Activated naive CD4-positive, alpha-beta T cell treated with anti-CD3 and anti-CD28 coated beads, Interleukin-2, amount 50 U/mL, for 72 hours (primary cell): ENCODE results near the gene TMEM247. TPM values are rescaled to one million over a fixed set of nuclear protein-coding genes. Genes with fewer than 3 reads are reported as not detected.
A peak's percentile ranks its signal among the peaks of the same experiment; 100 is the strongest.

Experiments used
- ATAC-seq, 2 donors: fragments of 150-1000 bp; cut with Tn5 transposase; 2 replicates each; pipeline ENCODE4 v1.10.0; 2021; ENCODE audit warnings: mild to moderate bottlenecking in 2 of 2, moderate library complexity in 2 of 2
- DNase-seq, 2 donors: peaks; one replicate each; pipeline ENCODE4 v3.0.0; 2021 to 2022; ENCODE audit warnings: low spot score in 2 of 2
- H3K27ac Mint-ChIP-seq, 2 donors: one replicate each; pipeline ENCODE4 v1.8.0; 2022; ENCODE audit warnings: mild to moderate bottlenecking in 2 of 2, mixed read lengths in 2 of 2
- H3K36me3 Mint-ChIP-seq, 2 donors: one replicate each; pipeline ENCODE4 v1.8.0; 2022; ENCODE audit warnings: mixed read lengths in 2 of 2
- H3K9me3 Mint-ChIP-seq, 2 donors: one replicate each; pipeline ENCODE4 v1.8.0; 2022; ENCODE audit warnings: mixed read lengths in 2 of 2
- total RNA-seq, 2 donors: library from RNA; stranded (reverse); gene quantifications; one replicate each; pipeline ENCODE4 v1.2.3, GENCODE V29; 2022

The TMEM247 gene
- total RNA-seq, 2 donors from 2014 or later, result not detected

GRCh38 chr2:46495231-46496030 lies 16.1 kb downstream of the TMEM247 start:
- no peaks in the 10 kb centered on the region for H3K36me3 Mint-ChIP-seq
- H3K27ac Mint-ChIP-seq, result no peak overlapping the region
- no peak for ATAC-seq
- DNase-seq, result no peak
- H3K9me3 Mint-ChIP-seq, result no peaks in the 10 kb centered on the region

- H3K27ac Mint-ChIP-seq, result no peak overlapping the region
- H3K36me3 Mint-ChIP-seq, result no peaks in the 10 kb centered on the region
- ATAC-seq (no peak), DNase-seq (no peak)
- H3K9me3 Mint-ChIP-seq, result no peaks in the 10 kb centered on the region
These were observed 18.4 kb downstream of the TMEM247 start for GRCh38 chr2:46497766-46498165.

DNA sequence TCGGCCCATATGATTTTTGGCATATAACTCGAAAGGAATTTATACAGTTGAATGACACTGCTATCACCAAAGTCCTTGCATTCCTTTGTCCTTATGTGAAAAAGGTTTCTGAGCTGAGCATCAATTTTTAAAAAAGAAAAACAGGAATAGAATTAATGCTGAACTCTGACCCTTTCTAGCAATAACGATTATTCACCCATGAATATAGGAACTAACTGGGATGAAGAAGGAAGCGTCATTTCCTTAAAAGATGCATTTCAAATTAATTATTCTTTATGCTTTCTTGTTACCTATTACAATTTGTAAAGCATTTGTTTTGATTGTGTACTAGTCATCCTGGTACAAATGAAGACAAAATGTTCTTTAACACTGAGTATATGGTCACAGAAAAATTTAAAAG lies 19.3 kb downstream of the TMEM247 start:
- Mint-ChIP-seq H3K9me3 (no peaks in the 10 kb centered on the region), H3K36me3 (no peaks in the 10 kb centered on the region), H3K27ac (no peak overlapping the region)
- DNase-seq (no peak), ATAC-seq (no peak)

- no peak for ATAC-seq
- H3K27ac Mint-ChIP-seq, result peak overlapping the region in 1 of 2 donors; percentile 85
- DNase-seq, result no peak
- no peaks in the 10 kb centered on the region for H3K9me3 Mint-ChIP-seq
- no peaks in the 10 kb centered on the region for H3K36me3 Mint-ChIP-seq
These were observed 20.0 kb downstream of the TMEM247 start for GRCh38 chr2:46499392-46499785.

GRCh38 chr2:46500801-46501200 lies 21.4 kb downstream of the TMEM247 start:
- H3K36me3 Mint-ChIP-seq, result no peaks in the 10 kb centered on the region
- no peak for ATAC-seq
- H3K27ac Mint-ChIP-seq, result no peak overlapping the region
- no peaks in the 10 kb centered on the region for H3K9me3 Mint-ChIP-seq
- DNase-seq, result no peak

GRCh38 chr2:46502291-46502885 lies 23.0 kb downstream of the TMEM247 start:
- no peaks in the 10 kb centered on the region for H3K36me3 Mint-ChIP-seq
- ATAC-seq, result no peak
- no peak overlapping the region for H3K27ac Mint-ChIP-seq
- H3K9me3 Mint-ChIP-seq, result no peaks in the 10 kb centered on the region
- DNase-seq, result no peak

DNA sequence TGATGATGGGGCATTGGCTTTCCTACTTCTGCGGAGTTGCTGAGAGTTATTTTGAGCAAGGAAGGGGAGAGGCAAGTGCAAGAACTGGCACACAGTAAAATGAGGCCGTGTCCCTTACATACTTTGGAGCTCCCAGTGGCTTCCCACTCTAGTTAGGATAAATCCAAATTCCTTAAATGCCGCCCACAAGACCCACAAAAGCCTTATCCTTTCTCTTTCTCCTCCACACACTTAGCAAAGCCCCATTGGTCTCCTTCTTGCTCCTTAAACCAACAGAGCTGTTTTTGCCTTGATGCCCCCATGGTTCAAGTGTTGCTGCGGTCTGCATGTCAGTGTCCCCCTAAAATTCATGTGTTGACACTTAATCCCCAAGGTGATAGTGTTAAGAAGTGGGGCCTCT lies 24.3 kb downstream of the TMEM247 start:
- no peak for ATAC-seq
- no peaks in the 10 kb centered on the region for H3K9me3 Mint-ChIP-seq
- no peak overlapping the region for H3K27ac Mint-ChIP-seq
- no peaks in the 10 kb centered on the region for H3K36me3 Mint-ChIP-seq
- no peak for DNase-seq

DNA sequence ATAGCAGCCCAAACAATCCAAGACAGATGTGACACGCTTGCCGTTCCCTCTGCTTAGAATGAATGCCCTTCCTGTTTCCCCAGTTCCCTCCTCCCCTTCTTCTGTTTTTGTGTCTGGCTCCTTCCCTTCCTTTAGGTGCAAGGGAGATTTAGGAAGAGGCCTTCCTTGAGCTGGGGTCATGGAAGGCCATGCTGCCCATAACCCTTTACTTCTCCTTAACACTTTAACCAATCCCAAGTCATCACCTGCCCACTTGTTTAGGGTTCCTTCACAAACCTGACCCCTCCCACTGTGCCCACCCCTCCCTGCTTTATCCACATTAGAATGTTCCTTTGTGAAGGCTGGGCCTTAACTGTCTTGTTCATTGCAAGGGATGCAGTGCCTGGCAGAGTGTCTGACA lies 24.9 kb downstream of the TMEM247 start:
- ATAC-seq, result no peak
- H3K36me3 Mint-ChIP-seq, result no peaks in the 10 kb centered on the region
- no peak for DNase-seq
- H3K27ac Mint-ChIP-seq, result no peak overlapping the region
- H3K9me3 Mint-ChIP-seq, result no peaks in the 10 kb centered on the region

DNA sequence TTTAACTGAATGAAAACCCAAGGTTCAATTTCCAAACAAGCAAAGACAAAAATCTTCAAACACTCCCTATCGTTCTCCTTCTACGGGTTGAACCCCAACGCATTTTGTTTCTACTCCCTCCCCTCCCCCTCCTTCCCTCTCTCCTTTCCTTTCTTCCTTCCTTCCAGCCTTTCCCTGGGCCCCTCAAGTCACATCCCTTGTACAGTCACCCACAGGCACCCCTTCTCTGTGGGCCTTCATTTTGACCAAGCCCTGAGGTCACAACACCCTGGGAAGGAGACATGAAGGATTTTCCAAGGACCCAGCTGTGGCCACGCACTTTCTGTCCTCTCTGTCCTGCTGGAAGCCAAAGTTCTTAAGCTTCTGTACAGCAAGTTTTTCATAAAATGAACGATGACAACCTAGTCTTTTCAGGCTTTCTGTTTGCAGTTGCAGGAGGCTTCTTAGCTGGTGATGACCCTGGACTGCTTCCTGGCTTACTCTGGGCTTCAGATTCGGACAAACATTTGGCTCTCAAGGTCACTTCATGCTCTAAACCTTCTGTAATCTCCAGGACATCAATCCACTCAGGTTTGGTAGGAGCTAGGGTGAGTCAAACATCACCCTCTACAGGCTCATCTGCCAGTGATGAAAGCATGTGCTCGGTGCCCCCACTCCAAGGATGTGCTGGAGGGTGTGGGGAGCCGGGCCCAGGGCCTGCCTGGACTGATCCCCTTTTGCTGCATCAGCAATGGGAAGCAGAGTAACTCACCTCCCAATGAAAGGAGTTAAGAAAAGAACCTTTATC lies 25.5 kb downstream of the TMEM247 start:
- Mint-ChIP-seq H3K27ac (peak overlapping the region in 1 of 2 donors; percentile 45), H3K36me3 (no peaks in the 10 kb centered on the region), H3K9me3 (no peaks in the 10 kb centered on the region)
- no peak for DNase-seq
- no peak for ATAC-seq

DNA sequence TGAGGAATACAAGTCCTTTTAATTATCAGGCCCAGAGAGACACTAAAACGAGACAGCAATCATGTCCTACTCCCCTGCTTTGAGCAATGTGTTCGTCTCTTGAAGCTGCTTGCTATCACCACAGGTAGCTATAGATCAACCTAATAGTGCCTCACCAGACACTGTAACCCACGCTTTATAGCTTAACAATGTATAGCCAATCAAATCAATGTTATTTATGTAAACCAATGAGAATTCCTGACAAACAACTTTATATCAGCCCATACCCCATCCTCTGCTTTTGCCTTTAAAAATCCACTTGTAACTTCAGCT lies 26.1 kb downstream of the TMEM247 start:
- no peaks in the 10 kb centered on the region for H3K9me3 Mint-ChIP-seq
- H3K36me3 Mint-ChIP-seq, result no peaks in the 10 kb centered on the region
- ATAC-seq, result no peak

GRCh38 chr2:46506131-46506706 lies 26.9 kb downstream of the TMEM247 start:
- Mint-ChIP-seq H3K27ac (no peak overlapping the region), H3K9me3 (no peaks in the 10 kb centered on the region), H3K36me3 (no peaks in the 10 kb centered on the region)
- no peak for ATAC-seq
- no peak for DNase-seq

More for the DNA sequence above, 26.1 kb downstream of the TMEM247 start:
- DNase-seq, result no peak
- no peak overlapping the region for H3K27ac Mint-ChIP-seq

DNA sequence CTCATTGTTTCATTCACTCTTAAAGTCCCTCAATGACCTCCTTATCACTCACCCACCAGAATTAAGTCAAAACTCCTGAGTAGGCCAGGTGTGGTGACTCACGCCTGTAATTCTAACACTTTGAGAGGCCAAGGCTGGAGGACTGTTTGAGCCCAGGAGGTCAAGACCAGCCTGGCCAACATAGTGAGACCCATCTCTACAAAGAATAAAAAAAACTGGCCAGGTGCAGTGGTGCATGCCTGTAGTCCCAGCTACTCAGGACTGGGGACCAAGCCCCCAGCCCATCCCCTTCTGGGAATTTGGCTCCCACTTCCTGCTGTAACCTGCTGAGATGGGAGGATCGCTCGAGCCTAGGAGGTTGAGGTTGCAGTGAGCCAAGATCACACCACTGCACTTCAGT lies 28.9 kb downstream of the TMEM247 start:
- Mint-ChIP-seq H3K27ac (no peak overlapping the region), H3K36me3 (no peaks in the 10 kb centered on the region), H3K9me3 (peaks cover 0 to 5% of the 10 kb centered on the region in 2 donors)
- ATAC-seq, result no peak
- DNase-seq, result peak in 1 of 2 donors; percentile 18

DNA sequence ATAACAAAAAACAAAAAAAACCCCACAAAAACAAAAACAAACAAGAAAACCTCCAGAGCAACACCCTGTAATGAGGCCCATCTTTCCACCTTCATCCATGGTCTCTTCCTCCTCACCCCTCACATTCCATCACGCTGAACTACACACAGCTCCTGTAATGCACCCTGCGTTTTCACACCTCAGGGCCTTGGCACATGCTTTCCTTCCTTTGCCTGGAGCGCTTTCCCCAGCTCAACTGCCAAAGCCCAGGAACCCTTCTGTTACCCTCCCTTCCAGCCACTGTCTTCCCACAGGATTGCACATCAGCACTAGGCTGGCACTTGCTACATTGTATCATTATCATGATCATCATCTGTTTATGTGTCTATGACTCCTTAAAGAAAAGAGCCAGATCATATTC lies 29.4 kb downstream of the TMEM247 start:
- no peaks in the 10 kb centered on the region for H3K36me3 Mint-ChIP-seq
- no peak overlapping the region for H3K27ac Mint-ChIP-seq
- peaks cover 0 to 5% of the 10 kb centered on the region in 2 donors for H3K9me3 Mint-ChIP-seq
- no peak for DNase-seq
- no peak for ATAC-seq

DNA sequence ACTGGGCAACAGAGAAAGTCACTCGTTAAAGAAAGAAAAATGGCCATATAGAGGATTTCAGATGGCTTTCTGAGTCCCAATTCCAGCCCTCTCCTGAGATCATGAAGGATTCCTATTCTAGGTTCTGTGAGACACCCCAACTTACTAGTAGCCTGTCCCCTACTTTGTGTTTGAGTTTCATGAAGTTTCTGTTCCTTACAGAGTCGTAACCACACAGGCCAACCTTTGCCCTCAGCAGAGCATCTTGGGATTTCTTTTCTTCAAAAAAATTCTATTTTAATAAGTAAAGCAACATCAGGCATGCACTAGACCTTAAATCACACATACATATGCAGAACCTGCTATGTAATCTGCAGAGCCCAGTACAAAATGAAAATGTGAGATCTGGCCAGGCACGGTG lies 30.4 kb downstream of the TMEM247 start:
- no peak for ATAC-seq
- H3K36me3 Mint-ChIP-seq, result no peaks in the 10 kb centered on the region

GRCh38 chr2:46510598-46511177 lies 31.3 kb downstream of the TMEM247 start:
- Mint-ChIP-seq H3K9me3 (peaks cover 10 to 17% of the 10 kb centered on the region in 2 donors), H3K36me3 (peaks cover 6 to 8% of the 10 kb centered on the region in 2 donors), H3K27ac (no peak overlapping the region)
- DNase-seq (no peak), ATAC-seq (no peak)

More for the DNA sequence above, 30.4 kb downstream of the TMEM247 start:
- DNase-seq, result no peak
- H3K27ac Mint-ChIP-seq, result no peak overlapping the region
- peaks cover 4 to 11% of the 10 kb centered on the region in 2 donors for H3K9me3 Mint-ChIP-seq

GRCh38 chr2:46512185-46512584 lies 32.8 kb downstream of the TMEM247 start:
- DNase-seq, result no peak
- peaks cover 20 to 22% of the 10 kb centered on the region in 2 donors for H3K9me3 Mint-ChIP-seq
- H3K36me3 Mint-ChIP-seq, result peaks cover 13 to 17% of the 10 kb centered on the region in 2 donors
- no peak overlapping the region for H3K27ac Mint-ChIP-seq
- no peak for ATAC-seq

DNA sequence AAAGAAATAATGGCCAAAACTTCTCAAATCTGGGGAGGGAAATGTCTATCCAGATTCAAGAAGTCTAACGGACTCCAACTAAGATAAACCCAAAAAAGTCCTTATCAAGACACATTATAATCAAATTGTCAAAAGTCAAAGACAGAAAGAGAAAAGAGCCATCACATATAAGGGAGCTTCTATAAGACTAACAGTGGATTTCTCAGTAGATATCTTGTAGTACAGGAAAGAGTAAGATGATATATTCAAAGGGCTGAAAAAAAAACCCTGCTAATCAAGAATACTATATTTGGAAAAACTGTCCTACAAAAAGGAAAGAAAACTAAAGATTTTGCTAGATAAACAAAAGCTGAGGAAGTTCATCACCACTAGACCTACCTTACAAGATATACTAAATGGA lies 35.4 kb downstream of the TMEM247 start:
- DNase-seq (no peak), ATAC-seq (no peak)
- H3K27ac Mint-ChIP-seq, result no peak overlapping the region
- H3K36me3 Mint-ChIP-seq, result peaks cover 13 to 17% of the 10 kb centered on the region in 2 donors
- peaks cover 21 to 22% of the 10 kb centered on the region in 2 donors for H3K9me3 Mint-ChIP-seq
